HG02870 (cell line): Measurements from ENCODE around the gene WWTR1.

Experiments used
- ATAC-seq: cut with Tn5 transposase; IDR thresholded peaks from one replicate; pipeline ENCODE4 v1.9.1; 2021; ENCODE audit warnings: mild to moderate bottlenecking, moderate library complexity; ENCODE audit not compliant: unreplicated experiment

Gene WWTR1

GRCh38 chr3:149541091-149541491 lies 116.7 kb downstream of the WWTR1 start:
- ATAC-seq, result no peak

- no peak for ATAC-seq
These were observed 119.5 kb downstream of the WWTR1 start for GRCh38 chr3:149538371-149538770.

DNA sequence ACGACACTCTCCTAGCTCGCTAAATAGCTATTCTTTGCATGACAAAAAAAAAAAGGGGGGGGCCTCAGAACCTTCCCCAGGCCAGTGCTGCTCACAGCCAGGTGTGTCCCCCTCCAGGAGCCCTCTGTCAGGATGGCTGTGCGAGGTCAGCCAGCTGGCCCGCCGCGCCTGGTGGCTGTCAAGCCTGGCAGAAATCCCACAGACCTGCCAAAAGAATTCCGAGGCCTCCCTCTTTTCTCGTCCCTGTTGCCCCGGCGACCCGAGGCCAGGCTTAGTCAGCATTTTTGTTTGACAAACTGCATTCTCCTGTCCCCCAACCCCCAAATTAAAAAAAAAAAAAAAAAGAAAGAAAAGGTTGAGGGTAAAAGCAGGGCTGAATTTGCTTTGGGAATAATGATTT lies 121.4 kb downstream of the WWTR1 start:
- no peak for ATAC-seq

DNA sequence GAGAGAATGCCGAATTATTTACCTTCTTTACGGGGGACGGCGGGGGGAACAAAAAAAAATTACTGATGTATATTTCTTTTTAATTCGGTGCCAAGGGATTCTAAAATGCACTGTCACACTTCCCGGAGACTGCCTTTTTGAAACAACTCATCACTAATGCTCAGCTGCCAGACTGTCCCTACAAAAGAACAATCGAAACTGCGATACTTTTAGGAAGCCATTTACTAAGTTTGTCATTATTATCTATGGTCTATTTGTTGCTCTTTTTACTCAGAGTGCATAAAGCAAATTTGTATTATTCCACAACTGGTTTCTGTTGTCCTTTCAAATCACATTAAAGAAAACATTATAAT lies 122.5 kb downstream of the WWTR1 start:
- no peak for ATAC-seq

- no peak for ATAC-seq
These were observed 123.0 kb downstream of the WWTR1 start for GRCh38 chr3:149534671-149535332.

- ATAC-seq, result no peak
These were observed 123.7 kb downstream of the WWTR1 start for GRCh38 chr3:149534082-149534481.

- ATAC-seq, result no peak
These were observed 125.2 kb downstream of the WWTR1 start for GRCh38 chr3:149532489-149533180.

DNA sequence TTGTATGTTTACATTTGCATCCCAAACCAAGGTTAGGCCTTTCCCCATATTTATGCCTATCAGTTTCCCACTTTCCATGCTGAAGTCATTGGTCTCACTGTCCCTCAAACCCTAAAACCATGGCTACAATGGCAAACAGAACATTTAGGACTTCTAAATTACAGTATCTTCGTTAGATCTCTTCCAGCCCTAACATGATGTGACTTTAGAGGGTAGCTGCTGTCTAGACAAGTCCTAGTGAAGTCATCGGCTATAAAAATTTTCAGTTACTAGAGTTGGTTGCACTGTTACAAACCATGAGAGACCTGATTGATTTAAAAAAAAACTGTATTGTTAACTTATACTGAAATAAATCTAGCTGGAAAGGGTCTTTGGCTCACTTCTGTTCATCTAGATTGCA lies 128.7 kb downstream of the WWTR1 start:
- no peak for ATAC-seq

- ATAC-seq, result no peak
These were observed 129.5 kb downstream of the WWTR1 start for GRCh38 chr3:149528340-149528650.

- ATAC-seq, result no peak
These were observed 130.1 kb downstream of the WWTR1 start for GRCh38 chr3:149527531-149528339.

DNA sequence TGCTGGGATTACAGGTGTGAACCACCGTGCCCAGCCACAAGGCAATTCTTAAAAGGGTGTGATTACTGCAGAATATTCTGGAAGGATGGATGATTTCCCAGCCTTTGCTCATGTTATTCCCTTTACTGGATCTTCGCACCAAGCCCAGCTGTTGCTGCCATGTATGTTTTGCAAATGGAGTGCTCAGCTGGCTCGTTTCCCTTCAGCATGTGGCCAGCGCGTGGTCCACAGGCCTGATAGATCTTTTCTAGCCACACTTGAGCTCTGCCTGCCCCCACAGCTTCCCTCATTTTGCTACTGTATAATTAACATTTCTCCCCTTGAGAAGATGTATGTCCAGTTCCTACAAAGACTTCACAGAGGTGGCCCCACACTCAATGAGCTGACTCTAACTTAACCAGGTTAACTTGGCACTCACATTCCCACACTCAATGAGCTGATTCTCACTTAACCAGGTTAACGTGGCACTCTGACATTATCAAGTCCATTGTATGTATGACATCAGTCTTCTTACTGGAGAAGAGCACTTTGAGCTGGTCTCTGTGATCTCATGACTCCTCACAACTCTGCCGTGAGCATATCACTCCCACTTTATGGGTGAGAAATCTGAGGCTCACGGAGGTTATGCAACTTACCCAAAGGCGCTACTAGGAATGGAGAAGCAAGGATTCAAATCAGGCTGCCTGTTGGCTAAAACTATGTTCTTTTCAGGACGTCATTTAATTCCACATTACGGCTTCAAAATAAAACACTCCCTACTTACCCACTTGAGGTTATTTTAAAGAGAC lies 134.1 kb downstream of the WWTR1 start:
- no peak for ATAC-seq

GRCh38 chr3:149519912-149520311 lies 137.9 kb downstream of the WWTR1 start:
- no peak for ATAC-seq

GRCh38 chr3:149516920-149517319 lies 140.9 kb downstream of the WWTR1 start:
- no peak for ATAC-seq

DNA sequence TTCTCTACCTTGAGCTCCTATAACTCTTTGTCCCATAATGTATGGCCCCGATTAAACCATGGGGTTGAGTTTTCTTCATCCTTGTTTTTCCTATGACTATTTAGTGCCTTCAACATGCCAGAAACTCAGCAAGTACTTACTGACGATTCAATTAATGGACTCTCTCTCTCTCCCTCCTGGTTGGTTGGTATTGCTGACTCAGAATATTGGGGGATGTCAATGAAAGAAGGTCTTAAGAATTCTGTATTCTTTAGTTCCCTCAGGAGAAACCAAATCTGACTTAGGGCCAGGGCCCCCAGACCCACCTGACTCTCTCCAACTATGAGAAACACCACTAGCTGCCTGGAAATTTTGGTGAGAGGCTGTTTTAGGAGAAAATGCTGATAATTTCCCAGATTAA lies 142.6 kb downstream of the WWTR1 start:
- ATAC-seq, result no peak

GRCh38 chr3:149514471-149514870 lies 143.4 kb downstream of the WWTR1 start:
- ATAC-seq, result no peak

GRCh38 chr3:149512073-149512782 lies 145.6 kb downstream of the WWTR1 start:
- peak; percentile 76 for ATAC-seq

DNA sequence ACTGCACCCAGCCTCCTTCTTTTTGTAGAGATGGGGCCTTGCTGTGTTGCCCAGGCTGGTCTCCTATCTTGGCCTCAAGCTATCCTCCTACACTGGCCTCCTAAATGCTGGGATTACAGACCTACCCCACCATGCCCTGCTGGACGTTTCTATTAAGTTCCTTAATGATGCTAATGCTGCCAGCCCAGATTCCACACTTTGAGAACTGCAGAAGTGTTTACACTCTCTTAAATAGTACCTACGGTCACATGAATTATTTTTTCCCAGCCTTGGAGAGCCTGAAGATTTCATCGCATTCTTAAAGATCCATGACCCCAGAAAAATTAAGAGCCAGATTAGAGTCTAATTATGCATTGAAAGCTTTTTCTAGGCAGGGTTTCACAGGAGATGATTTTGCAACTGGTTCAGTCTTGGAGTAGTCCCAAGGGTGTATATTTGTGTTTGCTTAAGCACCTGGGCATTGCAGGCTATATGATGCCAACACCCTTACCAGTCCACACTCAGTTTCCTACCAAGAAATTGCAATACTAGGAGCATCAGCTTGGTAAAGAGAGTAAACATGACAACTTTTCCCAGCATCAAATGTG lies 146.7 kb downstream of the WWTR1 start:
- ATAC-seq, result no peak

DNA sequence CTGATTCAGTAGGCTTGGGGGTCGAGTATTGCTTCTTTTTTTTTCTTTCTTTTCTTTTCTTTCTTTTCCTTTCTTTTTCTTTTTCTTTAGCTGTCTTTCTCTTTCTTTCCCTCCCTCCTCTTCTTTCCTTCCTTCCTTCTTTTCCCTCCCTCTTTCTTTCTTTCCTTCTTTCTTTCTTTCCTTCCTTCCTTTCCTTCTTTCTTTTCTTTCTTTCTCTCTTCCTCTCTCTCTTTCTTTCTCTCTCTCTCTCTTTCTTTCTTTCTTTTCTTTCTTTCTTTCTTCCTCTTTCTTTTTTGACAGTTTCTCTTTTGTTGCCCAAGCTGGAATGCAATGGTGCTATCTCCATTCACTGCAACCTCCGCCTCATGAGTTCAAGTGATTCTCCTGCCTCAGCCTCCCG lies 147.3 kb downstream of the WWTR1 start:
- ATAC-seq, result no peak

GRCh38 chr3:149509526-149509925 lies 148.3 kb downstream of the WWTR1 start:
- no peak for ATAC-seq
